Endothelial cell of umbilical vein (primary cell): ENCODE measurements around the gene OSGEPL1.

Source experiments
- CTCF ChIP-seq, 2 donors: IDR thresholded peaks; 1 replicate in 1 of 2; 2 replicates in 1 of 2; pipeline ENCODE4 v1.5.1; 2011; ENCODE audit warnings: low read length in 2 of 2, mild to moderate bottlenecking in 2 of 2, moderate library complexity in 2 of 2, control low read depth in 1 of 2, inconsistent platforms in 1 of 2, low read depth in 1 of 2; ENCODE audit not compliant: insufficient read depth in 1 of 2; ENCODE audit errors: extremely low read depth in 1 of 2
- EZH2 ChIP-seq: IDR thresholded peaks from 2 replicates; pipeline ENCODE4 v1.6.1; 2012; ENCODE audit warnings: borderline replicate concordance, low read depth, mild to moderate bottlenecking, moderate library complexity, low read length, inconsistent platforms; ENCODE audit not compliant: severe bottlenecking
- FOS ChIP-seq: IDR thresholded peaks from 2 replicates; pipeline ENCODE4 v1.6.1; 2011; ENCODE audit warnings: mild to moderate bottlenecking, low read length, moderate library complexity, borderline replicate concordance; ENCODE audit not compliant: insufficient read depth
- GATA2 ChIP-seq: IDR thresholded peaks from 2 replicates; pipeline ENCODE4 v1.7.0; 2011; ENCODE audit warnings: low read depth, mild to moderate bottlenecking, moderate library complexity, mixed read lengths, low read length; ENCODE audit not compliant: insufficient read length, insufficient read depth
- JUN ChIP-seq: IDR thresholded peaks from 2 replicates; pipeline ENCODE4 v1.6.1; 2011; ENCODE audit warnings: borderline replicate concordance, low read depth; ENCODE audit not compliant: insufficient read length, insufficient read depth
- MAX ChIP-seq: IDR thresholded peaks from 2 replicates; pipeline ENCODE4 v1.6.1; 2011; ENCODE audit not compliant: insufficient read depth, insufficient read length
- MYC ChIP-seq: IDR thresholded peaks from one replicate; pipeline ENCODE4 v1.6.1; 2011; ENCODE audit warnings: mild to moderate bottlenecking, low read depth, low read length
- POLR2A ChIP-seq: IDR thresholded peaks from 2 replicates; pipeline ENCODE4 v1.6.1; 2012; ENCODE audit warnings: low read depth, mild to moderate bottlenecking, control low read depth, low read length
- POLR2AphosphoS5 ChIP-seq: IDR thresholded peaks from 2 replicates; pipeline ENCODE4 v1.6.1; 2012; ENCODE audit warnings: low read depth, mild to moderate bottlenecking, control low read depth, low read length, moderate library complexity; ENCODE audit not compliant: insufficient read depth

GRCh38 chr2:189726271-189726670 lies 36.3 kb downstream of the OSGEPL1 start:
- TF ChIP-seq CTCF (IDR thresholded peaks at IDR 0.05; ENCODE audit: extremely low read depth in 1 of 2, insufficient read depth in 1 of 2, low read depth in 1 of 2, low read length in 2 of 2): no peak
- TF ChIP-seq POLR2A: no peak
- TF ChIP-seq FOS: no peak
- no peak for TF ChIP-seq MYC
- no peak for TF ChIP-seq EZH2
- TF ChIP-seq JUN: no peak
- no peak for TF ChIP-seq MAX
- TF ChIP-seq POLR2AphosphoS5: no peak
- TF ChIP-seq GATA2: no peak
